Ramos (cell line): ENCODE data around the gene TNS1.

Source experiments
- in situ Hi-C: fragments of 300-500 bp; cut with MboI; formaldehyde crosslinking; loops from one replicate; pipeline ENCODE4 v1.14.3; 2022; ENCODE audit warnings: low sequenced_read_pairs; ENCODE audit not compliant: unreplicated experiment

Gene TNS1

DNA sequence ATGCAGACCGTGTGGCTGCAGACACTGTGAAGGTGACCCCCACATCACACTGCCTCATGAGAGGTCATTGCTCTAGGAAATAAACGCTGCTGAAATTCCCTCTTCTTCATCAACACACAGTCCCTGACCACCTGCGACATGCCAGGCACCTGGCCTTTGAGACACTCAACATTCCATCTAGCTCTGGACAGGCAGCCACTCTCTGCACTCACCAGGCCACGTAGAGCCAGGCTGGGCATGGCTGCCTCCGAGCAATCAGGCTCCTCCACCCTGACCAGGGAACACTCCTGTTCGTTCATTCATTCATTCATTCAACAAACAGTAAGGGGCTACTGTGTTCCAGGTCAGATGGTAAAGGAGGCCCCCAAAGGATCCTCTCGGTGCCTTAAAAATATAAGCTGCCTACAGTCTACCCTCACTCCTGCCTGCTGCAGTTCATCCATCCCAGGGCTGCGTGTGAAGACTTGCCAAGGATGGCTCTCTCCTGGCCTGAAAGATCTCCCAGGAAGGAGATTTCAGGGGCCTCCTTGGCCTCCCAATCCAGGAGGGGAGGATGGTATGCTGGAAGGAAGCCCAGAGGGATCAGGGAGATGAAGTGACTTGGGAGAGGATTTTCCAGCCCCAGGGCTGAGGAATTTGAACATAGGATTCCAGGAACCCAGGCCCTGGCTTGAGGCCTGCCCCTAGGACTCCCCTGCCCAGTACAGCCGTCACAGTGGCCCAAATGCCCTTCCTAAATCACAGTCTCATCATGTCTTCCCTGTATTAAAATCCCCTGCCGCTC is 66.7 kb downstream of the TNS1 start:
- in situ Hi-C loops = no loop called here

DNA sequence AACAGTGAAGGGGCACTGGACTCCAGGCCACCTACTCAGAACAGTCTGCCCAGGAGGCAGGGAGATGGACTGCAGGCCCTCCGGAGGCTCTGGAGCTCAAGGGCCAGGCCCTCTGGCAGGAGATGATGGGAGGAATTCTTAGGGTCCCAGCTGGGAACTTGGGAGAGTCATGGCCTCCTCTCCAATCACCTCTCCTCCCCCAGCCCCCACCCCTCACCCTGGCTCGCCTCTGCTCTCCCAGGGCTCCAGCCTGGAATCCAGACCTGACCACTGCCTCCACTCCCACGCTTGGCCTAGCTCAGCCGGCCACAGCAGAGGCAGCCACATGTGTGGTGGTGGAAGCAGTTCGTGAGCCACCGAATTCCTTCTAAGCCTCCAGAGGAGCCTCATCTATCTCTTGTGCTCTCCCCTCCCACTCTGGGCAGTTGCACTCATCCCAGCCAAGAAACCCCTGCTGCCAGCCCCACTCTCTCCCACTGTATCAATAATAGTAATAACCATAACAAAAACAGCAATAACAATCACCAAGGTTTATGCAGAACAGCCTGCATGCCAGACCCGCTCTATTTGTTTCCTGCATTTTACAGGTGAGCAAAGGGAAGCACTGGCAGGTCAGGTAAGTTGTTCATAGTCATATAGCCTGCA is 67.4 kb downstream of the TNS1 start:
- in situ Hi-C loops = no loop called here

DNA sequence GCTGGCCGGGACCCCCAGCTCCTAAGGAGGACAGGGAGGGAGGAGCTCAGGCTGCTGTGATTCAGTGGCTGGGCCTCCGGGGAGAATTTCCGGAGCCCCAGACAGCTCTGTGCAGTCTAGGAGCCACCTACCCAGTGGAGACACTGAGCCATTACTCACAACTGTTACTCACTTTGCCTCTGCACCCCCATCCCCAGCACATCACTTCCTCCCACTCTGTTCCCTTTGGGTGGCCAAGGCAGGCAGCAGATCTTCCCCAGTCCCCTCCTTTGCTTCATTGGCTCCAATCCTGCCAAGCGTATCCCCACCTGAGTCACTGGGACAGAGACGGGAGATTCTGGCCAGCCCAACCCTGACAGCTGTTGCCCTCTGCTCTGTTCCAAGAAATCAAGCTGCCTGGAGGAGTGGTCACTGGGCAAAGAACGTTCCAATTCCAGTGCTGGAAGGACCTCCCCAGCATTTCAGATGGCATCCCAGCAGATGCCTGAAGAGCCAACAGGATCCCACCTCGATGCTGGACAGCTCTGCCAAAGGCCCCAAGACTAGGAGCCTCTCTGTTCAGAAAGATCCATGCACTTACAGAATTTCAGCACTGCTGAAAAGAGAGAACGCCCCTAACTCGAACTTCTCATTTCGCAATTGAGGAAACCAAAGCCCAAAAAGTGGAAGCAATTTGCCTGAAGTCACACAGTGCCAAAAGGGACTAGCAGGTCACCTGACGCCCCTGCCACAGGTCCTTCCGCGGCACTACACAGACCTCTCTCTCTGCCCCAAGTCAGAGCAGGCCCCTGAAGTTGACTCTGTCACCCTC is 68.3 kb downstream of the TNS1 start:
- in situ Hi-C loops = no loop called here

DNA sequence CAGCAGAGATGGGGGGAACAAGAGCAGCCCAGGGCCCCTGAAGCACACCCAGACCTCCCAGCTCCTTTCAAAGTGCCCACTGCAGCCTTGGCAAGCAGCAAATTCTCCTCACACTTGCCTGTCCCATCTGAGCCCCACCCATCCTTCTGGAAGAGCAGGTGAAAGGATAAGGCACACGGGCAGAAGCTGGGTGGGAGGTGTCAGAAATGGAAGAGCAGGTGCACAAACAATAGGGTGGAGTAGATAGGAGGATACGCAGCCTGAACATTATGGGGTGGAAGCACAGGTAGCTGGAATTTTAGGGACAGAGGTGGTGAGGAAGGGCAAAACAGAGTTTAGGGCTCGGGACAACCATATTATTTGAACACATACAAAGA is 69.2 kb downstream of the TNS1 start:
- in situ Hi-C loops = no loop called here

DNA sequence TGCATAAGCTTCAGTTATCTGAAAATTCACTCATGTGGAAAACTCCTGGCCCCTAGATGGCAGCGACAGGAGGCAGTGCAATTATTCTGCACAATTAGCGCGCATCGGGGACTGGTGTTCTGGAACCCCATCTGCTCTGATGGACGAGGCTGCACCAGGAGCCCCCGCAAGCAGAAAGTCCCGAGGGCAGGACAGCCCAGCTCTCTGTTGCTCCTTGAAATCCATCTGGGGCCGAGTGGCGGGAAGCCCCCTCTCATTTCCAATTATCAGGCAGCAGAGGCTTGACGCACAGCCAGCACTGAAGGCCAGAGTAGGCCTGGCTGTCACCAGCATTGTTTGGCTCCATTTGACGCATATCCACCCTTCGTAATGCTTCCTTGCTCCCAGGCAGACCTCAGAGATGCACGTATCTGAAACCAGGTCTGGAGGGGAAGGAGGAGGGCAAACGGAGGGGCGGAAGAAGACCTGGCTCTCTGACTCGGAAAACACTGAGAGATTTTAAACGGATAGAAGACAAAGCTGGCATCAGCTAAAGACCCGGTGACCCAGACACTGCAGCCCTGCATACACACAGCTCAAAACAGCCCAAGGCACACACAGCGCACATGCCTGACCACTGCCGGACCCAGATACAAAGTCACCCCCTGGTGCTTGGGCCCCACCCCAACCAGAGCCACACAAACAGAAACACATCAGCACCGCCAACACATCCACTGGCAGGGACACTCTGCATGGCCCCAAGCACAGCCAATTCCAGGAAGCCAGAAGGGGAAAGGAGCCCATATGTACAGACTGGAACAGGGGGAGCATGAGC is 69.8 kb downstream of the TNS1 start:
- in situ Hi-C loops = no loop called here

DNA sequence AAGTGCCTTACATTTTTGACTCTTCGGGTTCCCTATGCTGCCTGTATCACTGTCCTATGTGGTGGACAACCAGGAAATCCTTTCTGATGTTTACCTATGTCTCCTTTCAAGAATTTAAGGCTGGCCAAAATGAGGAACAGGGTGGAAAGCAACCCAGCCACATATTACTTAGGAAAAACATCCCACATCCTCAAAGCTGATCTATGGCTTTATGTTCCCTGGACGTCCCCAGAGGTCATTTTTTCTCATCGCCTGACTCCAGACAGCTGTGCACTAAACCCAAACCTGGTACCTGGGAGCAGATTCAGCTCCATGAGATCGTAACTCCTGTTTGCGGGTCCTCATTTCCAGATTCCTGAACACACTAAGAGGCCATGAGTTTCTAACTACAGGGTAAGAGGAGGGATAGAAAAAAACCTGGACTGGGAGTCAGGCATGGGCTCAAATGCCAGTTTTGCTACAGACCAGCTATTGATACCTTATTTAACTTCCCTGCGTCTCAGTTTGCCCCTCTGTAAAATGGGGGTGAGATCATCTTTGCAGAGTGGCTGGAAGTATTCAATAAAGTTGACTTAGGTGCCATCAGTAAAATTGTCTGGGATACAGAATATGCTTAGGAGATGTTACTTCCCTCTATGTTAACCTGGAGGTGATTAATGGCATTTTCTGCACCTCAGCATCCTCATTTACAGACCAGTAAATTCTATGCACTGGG is 70.8 kb downstream of the TNS1 start:
- in situ Hi-C loops = no loop called here

DNA sequence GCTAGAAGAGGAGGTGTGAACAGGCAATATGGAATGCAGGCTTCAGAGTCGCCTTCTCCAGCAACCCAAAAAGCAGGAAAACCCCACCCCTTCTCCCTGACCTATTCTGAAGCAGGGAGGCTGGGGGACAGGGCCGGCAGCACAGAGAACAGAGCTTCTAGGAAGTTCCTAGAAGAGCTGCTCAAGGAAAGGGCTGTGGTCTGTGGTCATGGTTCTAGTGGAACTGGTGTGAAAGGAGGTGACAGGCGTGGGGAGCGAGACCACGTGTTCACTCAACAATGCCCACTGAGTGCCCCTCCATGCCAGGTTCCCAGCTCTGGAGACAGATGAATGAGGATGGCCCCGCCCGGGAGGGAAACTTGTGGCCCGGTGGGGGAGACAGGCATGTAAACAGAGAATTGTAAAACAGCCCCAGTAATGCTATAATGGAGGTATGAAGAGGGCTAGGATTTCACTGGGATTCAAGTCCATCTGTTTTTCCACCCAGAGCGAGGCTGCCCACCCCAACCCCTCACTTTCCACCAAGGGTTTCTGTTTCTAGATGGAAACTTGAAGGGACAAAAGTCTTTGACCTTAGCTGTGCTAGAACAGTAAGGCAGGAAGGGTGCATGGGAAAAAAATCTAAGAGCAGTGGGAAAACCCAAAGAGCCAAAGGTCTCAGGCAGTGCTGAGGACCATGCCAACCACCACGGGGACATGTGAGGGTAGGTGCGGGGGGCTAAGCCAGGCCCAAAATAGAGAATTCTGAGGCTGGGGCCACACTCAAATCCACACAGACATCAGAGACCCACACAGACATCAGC is 71.8 kb downstream of the TNS1 start:
- in situ Hi-C loops = no loop called here

DNA sequence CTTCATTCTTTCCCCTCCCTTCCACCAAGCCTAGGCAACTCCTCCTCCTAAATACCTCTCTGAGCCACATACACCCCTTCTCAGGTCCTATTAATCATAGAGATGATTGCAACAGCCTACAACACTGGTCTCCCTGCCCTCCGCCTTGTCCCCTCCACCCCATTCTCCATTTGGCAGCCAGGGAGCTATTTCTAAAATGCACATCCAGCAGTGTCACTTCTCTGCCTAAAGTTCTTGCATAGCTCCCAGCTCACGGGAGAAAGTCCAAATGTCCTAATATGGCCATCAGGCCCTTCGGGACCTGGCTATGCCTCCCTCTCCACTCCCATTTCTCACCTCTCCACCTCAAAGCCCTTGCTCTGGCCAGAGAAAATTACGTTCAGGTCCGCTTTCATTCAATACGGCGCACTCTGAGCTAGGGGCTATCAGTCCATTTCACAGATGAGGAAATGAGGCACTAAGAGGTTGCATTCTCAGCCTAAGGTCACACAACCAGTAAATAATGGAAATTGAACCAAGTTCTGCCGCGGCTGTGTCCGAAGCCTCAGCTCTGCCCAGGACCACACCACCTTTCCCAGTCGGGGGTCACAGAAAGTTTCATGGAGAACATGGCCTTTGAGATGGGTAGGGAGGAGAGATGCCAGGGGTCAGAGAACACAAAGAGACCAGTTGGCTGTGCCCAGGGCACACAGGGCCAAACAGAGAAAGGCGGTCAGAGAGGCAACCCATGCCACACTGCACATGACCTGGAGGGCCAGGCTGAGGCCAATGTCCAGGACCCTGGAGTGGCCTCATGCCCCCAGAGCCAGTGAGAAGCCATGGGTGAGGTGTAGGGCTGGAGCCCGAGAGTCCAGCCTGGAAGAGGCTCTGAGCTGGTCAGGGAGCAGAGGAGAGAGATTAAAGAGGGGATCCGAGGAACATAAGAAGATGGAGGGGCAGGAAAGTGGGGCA is 72.8 kb downstream of the TNS1 start:
- in situ Hi-C loops = no loop called here

DNA sequence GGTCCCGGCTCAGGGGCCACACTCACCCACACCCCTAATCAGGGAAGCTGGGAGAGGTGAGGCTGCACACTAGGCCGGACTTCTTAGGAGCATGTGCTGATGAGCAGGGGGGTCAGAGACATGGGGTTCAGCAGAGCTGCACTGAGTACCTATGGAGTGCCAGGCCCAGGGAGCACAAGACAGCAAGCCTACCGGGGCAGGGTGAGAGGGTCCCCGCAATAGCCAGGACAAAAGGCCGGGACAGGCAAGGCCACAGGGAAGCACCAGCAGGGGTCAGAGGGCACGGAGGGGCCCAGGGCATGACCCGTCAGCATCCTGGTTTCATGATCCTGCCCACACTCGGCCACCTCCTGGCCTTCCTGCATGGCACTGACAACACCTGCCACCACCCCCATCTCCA is 73.5 kb downstream of the TNS1 start:
- in situ Hi-C loops = no loop called here

DNA sequence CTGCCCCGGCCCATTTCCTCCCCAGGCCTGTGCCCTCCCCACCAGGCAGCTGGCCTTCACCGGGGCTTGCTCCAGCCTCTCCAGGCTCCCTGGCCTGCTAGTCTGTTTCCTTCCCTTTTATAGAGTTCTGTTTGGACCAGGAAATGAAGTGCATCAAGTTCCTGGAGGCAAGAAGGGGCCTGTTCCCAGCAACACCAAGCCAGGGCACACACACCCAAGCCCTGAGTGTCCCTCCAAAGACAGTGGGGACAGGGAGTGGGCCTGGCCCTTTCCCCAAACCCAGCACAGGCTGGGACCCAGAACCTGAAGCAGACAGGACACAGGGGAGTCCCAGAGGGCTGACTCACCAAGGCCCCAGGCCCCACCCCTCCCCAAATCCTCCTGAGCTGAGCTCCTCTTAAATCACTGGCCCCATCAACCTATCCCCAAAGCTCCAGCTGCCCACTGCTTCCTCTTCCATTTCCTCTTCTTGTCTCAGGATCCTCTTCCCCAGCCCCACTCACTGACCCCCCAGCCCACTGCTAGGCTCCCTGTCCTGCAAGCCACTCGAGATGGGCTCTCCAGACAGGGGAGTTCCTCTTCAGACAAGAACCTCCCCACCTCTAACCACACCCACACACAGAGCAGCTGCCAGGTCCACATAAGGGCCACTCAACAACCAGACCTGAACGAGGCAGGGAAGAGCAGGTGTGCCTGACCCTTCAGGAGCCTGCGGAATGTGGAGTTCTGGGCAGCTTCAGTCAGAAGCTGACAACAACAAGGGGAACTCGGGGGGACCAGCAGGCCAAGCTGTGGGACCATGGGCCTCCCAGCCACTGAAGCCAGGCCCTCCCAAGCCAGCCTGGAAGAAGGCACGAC is 74.2 kb downstream of the TNS1 start:
- in situ Hi-C loops = no loop called here

DNA sequence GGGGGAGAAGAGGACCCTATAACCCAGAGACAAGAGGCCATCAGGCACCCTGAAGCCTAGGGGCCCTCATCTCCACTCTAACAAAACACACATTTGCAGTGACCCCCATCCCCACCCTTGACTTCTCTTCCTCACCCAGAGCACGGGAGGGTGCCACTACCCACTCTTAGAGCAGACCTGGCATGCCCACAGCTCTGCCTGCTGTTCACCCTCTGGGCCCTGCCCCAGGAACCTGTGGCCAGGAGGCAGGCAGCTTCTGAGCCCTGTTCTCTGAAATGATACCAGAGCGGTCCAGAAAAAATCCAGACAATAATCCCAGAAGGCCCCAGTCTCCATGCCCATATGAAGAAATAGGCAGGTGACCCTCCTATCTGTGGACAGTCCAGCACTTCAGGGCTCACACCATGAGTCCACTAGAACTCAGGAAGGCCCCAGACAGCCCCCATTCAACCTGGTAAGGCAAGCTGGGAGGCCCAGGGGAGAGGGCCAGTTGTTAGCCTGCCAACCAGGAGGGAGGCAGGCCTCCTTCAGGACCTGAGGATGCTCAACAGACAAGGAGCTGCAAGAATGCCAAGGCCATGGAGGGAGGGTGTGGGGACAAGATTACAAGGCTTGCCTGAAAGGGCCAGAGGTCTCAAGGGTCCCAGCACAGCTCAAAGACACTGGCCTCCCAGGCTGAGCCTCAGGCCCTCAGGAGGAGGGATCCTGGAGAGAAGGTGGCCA is 75.0 kb downstream of the TNS1 start:
- in situ Hi-C loops = no loop called here

DNA sequence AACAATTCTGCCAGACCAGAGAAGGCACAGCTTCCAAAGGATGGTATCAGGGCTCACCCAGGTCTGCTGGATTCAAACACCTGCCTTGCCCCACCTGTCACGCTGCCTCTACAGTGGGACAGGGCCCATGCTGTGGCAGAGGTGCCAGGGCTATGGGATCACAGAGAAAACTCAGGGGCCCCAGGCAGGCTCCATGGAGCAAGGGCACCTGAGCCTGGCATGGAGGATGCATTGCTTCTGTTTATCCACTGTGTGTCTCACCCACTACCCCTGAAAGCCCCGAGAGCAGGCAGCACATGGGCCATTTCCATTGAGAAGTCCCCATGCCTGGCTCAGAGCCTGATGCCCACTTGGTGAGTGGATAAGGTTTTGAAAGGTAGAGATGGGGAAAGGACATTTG is 76.0 kb downstream of the TNS1 start:
- in situ Hi-C loops = no loop called here

DNA sequence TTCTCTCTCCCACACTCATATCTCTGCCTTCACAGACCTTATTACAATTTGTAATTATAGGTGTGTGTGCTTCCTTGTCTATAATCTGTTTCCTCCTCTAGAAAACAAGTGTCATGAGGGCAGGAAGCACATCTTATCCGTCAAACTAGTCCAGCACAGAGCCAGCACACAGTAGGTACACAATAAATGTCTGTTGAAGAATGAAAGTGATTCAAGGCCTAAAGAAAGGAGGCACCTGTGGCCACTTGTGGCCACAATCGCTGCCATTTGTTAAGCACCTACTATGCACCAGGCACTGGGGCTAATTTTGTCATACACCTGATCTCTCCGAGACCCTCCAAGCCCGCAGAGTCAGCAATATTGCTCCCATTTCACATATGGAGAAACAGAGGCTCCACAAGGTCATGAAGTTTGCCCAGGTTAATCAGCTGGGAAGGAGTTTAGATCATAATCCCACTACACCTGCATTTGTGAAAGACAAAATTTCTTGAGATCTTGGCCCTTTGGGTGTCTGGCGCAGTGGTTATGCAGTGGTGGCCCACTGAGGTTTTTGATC is 78.4 kb downstream of the TNS1 start:
- in situ Hi-C loops = no loop called here

DNA sequence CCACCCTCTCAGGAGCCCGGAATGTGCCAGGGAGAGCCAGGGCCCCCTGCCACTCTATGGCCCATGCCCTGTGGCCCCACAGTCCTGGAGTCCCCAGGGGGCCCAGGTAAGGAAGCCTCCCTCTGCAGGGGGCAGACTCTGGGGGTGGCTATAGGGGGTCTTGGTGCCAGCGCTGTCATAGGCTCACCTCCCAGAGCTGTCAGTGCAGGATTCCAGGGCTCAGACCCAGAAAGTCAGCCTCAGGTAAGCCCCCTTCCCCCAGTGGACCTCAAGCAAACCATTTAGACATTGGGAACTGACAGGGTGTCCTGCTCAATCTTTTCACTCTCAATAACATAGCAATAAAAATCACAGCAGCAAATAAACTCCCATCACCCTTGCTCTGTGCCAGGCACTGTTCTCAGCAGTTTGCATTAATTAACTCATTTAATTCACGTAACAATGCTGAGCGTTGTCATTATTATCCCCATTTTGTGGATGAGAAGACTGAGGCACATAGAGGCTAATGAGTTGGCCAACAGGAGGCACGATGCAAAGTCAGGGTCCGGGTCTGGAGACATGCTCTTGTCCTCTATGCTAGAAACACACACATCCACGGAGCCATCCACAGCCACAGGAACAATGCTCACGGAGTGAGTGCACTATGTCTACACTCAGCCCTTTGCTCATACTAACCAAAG is 79.6 kb downstream of the TNS1 start:
- in situ Hi-C loops = no loop called here

DNA sequence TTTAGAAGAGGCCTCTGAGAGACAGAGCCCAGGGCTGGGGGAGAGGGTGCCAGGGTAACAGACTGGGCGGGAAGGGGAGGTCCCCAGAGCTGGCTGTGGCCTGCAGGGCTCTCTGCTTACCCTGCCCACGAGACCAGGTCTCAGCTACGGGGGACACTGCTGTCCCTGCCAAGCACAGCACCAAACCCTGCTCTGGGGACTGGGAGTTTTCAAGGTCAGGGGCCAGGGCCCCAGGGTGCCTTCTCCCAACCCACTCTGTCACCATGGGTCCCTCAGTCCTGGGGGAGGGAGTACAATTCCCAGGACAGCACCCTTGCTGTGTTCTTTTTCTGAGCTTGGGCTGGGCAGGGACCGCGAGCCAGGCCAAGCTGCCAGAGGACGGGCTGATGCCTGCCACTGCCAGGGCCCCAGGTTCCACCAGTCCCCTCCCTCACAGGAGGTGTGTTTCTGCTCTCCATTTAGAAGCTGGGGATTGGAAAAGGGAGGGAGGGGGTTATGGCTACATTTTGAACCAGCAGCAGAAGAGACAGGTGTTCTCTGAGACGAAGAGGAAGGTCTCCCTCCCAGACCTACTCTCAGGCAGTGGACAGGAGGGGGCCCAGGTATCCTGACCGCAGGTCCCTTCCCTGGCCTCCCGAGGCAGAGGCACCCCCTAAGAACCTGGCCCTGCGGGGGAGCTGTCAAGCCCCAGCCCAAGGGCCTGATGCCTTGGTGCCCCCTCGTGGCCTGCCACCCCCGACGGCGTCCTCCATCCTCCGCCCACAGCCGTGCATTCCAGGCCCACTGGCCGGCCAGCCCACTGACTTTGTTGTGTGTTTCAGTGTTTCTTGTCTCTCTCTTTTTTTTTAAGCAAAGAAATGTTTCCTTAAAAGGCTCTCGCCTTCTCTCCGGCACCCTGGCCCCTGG is 80.4 kb downstream of the TNS1 start:
- in situ Hi-C loops = no loop called here
